Heart left ventricle (tissue), 13 donors: Measurements from ENCODE around the gene CLDN25.

Experiments used
- POLR2A ChIP-seq, 2 donors: fragments of 450-650 bp; IDR thresholded peaks; one replicate each; pipeline ENCODE4 v1.6.1; 2017; ENCODE audit warnings: antibody characterized with exemption in 2 of 2, mild to moderate bottlenecking in 2 of 2, moderate library complexity in 2 of 2
- TF ChIP-seq, protein P1 (sequence below), 12 donors: fragments of 200-600 bp; sonication (generic) in 4 of 12; IDR thresholded peaks; one replicate each; pipeline versions ENCODE4 v1.5.0 to v1.8.0; 2018 to 2022; ENCODE audit warnings: antibody characterized with exemption in 12 of 12, mild to moderate bottlenecking in 5 of 12
- donor health status: ischemic (EF 13 %, LVEDD 7.1; RV severe dilation, severe dysfunction).
- donor health status: DM: no; HTN: yes; CAD: no.
- donor health status: DM: no; HTN: no; CAD: no.
- donor health status: ischemic (EF 25% LVEDD 6.9; RV normal size, moderate dysfunction).
- donor health status: ischemic (EF 25% LVEDD 5.7; RV mildly dilated, moderate dysfunction).
- donor health status: ischemic (EF 35%, LVEDD 5.7; RV mildly dilated, moderate dysfunction).
- donor health status: nonischemic (EF 11% LVEDD 7.7; RV severe dilation, severe dysfunction).
- donor health status: DM: yes; HTN: yes; CAD: no.
- donor health status: PGD.
- donor health status: ischemic (EF 29% LVEDD 5.4; RV normal size, mild dysfunction).
- donor health status: nonischemic (EF 23%, LVEDD 6.1; RV moderate dilation, normal function).

GRCh38 chr11:113827477-113827876 lies 47.9 kb downstream of the CLDN25 start:
- TF ChIP-seq, protein P1, sequence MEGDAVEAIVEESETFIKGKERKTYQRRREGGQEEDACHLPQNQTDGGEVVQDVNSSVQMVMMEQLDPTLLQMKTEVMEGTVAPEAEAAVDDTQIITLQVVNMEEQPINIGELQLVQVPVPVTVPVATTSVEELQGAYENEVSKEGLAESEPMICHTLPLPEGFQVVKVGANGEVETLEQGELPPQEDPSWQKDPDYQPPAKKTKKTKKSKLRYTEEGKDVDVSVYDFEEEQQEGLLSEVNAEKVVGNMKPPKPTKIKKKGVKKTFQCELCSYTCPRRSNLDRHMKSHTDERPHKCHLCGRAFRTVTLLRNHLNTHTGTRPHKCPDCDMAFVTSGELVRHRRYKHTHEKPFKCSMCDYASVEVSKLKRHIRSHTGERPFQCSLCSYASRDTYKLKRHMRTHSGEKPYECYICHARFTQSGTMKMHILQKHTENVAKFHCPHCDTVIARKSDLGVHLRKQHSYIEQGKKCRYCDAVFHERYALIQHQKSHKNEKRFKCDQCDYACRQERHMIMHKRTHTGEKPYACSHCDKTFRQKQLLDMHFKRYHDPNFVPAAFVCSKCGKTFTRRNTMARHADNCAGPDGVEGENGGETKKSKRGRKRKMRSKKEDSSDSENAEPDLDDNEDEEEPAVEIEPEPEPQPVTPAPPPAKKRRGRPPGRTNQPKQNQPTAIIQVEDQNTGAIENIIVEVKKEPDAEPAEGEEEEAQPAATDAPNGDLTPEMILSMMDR (IDR thresholded peaks at IDR 0.05), result no peak
- TF ChIP-seq POLR2A (IDR thresholded peaks at IDR 0.05), result no peak
